ENCODE results near the gene PARD6B.
"Not testable (repeated sequence)": the region's sequence is repeated elsewhere in the genome, so short reads cannot be mapped to it uniquely, and the experiment has no call there.

The PARD6B gene

DNA sequence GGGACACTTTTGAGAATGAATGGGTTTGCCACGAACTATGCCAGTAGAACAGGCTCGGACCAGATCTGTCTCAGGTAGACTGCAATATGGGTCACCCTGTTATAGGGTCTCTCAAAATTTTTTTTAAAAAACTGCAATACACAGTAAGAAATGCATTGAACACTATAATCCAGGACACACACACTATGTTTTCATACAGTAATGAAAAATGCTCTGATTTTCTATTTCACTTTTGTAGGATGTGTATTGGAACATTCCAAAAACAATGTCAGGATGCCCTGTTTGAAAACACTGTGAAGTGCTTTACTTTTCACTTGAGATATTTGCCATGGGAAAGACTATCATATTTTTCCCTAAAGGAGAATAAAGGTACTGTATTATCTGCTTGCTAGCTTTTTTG is 25.1 kb downstream of the PARD6B start:
- no peaks in the 10 kb centered on the region for H3K36me3 ChIP-seq
- no peak overlapping the region for H3K4me3 ChIP-seq (ENCODE audit: low read depth, low read length)
- no peak for DNase-seq
- no peak overlapping the region for H3K27ac ChIP-seq
- H3K9me3 ChIP-seq (ENCODE audit: severe bottlenecking), result no peaks in the 10 kb centered on the region
- TF ChIP-seq, protein P1, sequence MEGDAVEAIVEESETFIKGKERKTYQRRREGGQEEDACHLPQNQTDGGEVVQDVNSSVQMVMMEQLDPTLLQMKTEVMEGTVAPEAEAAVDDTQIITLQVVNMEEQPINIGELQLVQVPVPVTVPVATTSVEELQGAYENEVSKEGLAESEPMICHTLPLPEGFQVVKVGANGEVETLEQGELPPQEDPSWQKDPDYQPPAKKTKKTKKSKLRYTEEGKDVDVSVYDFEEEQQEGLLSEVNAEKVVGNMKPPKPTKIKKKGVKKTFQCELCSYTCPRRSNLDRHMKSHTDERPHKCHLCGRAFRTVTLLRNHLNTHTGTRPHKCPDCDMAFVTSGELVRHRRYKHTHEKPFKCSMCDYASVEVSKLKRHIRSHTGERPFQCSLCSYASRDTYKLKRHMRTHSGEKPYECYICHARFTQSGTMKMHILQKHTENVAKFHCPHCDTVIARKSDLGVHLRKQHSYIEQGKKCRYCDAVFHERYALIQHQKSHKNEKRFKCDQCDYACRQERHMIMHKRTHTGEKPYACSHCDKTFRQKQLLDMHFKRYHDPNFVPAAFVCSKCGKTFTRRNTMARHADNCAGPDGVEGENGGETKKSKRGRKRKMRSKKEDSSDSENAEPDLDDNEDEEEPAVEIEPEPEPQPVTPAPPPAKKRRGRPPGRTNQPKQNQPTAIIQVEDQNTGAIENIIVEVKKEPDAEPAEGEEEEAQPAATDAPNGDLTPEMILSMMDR (IDR thresholded peaks at IDR 0.05; ENCODE audit: low read depth, low read length), result no peak
- H3K27me3 ChIP-seq (ENCODE audit: insufficient read depth, low read depth, severe bottlenecking), result no peaks in the 10 kb centered on the region

DNA sequence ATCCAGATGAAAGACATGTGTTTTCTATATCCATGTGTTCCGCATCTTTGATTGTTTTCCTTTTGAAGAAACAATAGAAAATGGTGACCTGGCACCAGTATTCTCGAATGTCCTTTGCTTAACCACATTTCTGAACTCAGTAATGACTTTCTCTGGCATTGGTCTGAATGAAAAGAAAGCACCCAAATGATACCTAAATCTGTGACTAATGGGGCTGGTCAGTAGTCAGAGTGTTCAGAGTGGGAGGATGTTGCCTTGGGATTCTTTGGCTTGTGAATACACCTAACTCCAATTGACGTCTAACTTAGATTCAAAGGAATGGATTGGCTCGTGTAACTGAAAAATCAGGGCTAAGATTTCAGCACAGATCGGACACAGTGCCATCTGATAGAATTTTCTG is 27.1 kb downstream of the PARD6B start:
- H3K9me3 ChIP-seq (ENCODE audit: severe bottlenecking), result no peaks in the 10 kb centered on the region
- no peaks in the 10 kb centered on the region for H3K36me3 ChIP-seq
- TF ChIP-seq, protein P1 (IDR thresholded peaks at IDR 0.05; ENCODE audit: low read depth, low read length), result no peak
- no peak overlapping the region for H3K4me3 ChIP-seq (ENCODE audit: low read depth, low read length)
- DNase-seq, result no peak
- no peaks in the 10 kb centered on the region for H3K27me3 ChIP-seq (ENCODE audit: insufficient read depth, low read depth, severe bottlenecking)
- H3K27ac ChIP-seq, result no peak overlapping the region

DNA sequence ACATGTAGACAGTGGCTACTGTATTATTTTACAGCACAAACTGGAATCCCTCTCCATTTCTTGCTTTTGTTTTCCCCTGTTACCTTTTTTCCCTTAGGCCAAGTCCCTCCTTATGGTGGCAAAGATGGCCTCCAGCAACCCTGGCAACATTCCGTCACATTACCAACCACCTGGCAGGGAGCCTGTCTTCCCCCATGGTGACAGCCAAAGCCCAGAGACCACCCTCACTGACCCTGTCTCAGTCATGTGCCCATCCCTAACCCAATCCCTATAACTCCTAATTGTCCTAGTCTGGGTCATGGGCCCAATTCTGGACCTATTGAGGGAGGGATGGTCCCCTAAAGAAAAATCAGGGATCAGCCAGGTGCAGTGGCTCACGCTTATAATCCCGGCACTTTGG is 27.6 kb downstream of the PARD6B start:
- DNase-seq, result no peak
- Histone ChIP-seq H3K36me3 (no peaks in the 10 kb centered on the region), H3K27ac (no peak overlapping the region), H3K27me3 (ENCODE audit: insufficient read depth, low read depth, severe bottlenecking) (no peaks in the 10 kb centered on the region), H3K9me3 (ENCODE audit: severe bottlenecking) (no peaks in the 10 kb centered on the region), H3K4me3 (ENCODE audit: low read depth, low read length) (no peak overlapping the region)
- TF ChIP-seq, protein P1 (IDR thresholded peaks at IDR 0.05; ENCODE audit: low read depth, low read length), result no peak

DNA sequence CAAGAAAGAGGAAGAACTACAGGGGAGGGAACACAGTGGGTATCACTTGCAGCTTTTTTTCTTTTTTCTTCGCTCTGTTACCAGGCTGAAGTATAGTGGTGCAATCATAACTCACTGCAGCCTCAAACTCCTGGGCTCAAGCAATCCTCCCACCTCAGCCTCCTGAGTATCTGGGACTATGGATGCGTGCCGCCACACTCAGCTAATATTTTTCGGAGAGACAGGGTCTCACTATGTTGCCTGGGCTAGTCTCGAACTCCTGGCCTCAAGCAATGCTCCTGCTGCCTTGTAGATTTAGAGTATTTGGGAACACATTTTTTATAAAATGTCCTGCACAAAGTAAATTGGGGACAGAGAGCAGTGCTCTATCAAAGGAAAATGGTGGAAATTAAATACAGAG is 28.3 kb downstream of the PARD6B start:
- no peak overlapping the region for H3K27ac ChIP-seq
- H3K9me3 ChIP-seq (ENCODE audit: severe bottlenecking), result no peaks in the 10 kb centered on the region
- DNase-seq, result no peak
- TF ChIP-seq, protein P1 (IDR thresholded peaks at IDR 0.05; ENCODE audit: low read depth, low read length), result no peak
- no peak overlapping the region for H3K4me3 ChIP-seq (ENCODE audit: low read depth, low read length)
- H3K27me3 ChIP-seq (ENCODE audit: insufficient read depth, low read depth, severe bottlenecking), result no peaks in the 10 kb centered on the region
- H3K36me3 ChIP-seq, result no peaks in the 10 kb centered on the region

DNA sequence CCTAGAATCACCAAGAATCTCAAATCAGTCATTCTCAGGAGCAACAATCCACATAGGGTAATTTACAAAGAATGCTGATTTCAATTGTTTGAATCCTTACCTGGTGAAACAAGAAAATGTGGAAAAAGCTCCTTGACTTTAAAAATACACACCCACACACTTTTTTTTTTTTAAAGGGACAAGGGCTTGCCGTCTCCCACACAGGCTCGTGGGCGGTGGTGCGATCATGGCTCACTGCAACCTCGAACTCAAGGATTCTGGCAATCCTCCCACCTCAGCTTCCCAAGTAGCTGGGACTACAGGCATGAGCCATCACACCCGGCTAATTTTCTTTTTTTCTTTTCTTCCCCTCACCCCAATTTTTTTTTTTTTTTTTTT is 30.7 kb downstream of the PARD6B start:
- TF ChIP-seq, protein P1 (IDR thresholded peaks at IDR 0.05; ENCODE audit: low read depth, low read length), result no peak
- Histone ChIP-seq H3K9me3 (ENCODE audit: severe bottlenecking) (no peaks in the 10 kb centered on the region), H3K36me3 (no peaks in the 10 kb centered on the region), H3K4me3 (ENCODE audit: low read depth, low read length) (no peak overlapping the region), H3K27ac (no peak overlapping the region), H3K27me3 (ENCODE audit: insufficient read depth, low read depth, severe bottlenecking) (no peaks in the 10 kb centered on the region)
- no peak for DNase-seq

DNA sequence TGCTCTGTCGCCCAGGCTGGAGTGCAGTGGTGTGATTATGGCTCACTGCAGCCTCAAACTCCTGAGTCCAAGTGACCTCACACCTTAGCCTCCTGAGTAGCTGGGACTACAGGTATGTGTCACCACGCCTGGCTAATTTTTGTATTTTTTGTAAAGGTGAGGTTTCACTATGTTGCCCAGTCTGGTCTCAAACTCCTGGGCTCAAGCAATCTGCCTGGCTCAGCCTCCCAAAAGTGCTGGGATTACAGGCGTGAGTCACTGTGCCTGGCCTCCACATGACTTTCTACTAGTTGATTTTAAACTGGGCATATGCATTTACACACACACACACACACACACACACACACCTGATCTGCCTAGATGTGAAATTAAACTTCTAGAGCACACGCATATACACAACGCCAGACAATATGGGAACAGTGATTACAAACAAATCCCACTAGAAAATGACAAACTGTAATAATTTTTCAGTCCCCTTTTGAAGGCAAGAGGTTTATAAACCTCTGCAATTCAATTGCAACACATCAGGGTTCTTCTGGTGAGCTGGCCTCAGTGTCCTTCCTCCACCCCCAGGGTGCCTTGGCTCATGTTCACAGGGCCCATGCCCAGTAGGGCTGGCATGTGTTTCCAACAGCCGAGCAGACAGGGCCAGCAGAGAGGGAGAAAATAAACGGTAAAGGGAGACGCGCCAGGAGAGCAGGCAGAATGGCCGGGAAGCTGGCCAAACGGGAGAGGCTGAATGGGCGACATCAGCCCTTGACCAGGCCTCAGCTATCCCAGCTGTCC is 31.2 kb downstream of the PARD6B start:
- H3K4me3 ChIP-seq (ENCODE audit: low read depth, low read length), result no peak overlapping the region
- no peaks in the 10 kb centered on the region for H3K27me3 ChIP-seq (ENCODE audit: insufficient read depth, low read depth, severe bottlenecking)
- no peaks in the 10 kb centered on the region for H3K36me3 ChIP-seq
- DNase-seq, result no peak
- H3K27ac ChIP-seq, result no peak overlapping the region
- TF ChIP-seq, protein P1 (IDR thresholded peaks at IDR 0.05; ENCODE audit: low read depth, low read length), result no peak
- no peaks in the 10 kb centered on the region for H3K9me3 ChIP-seq (ENCODE audit: severe bottlenecking)

DNA sequence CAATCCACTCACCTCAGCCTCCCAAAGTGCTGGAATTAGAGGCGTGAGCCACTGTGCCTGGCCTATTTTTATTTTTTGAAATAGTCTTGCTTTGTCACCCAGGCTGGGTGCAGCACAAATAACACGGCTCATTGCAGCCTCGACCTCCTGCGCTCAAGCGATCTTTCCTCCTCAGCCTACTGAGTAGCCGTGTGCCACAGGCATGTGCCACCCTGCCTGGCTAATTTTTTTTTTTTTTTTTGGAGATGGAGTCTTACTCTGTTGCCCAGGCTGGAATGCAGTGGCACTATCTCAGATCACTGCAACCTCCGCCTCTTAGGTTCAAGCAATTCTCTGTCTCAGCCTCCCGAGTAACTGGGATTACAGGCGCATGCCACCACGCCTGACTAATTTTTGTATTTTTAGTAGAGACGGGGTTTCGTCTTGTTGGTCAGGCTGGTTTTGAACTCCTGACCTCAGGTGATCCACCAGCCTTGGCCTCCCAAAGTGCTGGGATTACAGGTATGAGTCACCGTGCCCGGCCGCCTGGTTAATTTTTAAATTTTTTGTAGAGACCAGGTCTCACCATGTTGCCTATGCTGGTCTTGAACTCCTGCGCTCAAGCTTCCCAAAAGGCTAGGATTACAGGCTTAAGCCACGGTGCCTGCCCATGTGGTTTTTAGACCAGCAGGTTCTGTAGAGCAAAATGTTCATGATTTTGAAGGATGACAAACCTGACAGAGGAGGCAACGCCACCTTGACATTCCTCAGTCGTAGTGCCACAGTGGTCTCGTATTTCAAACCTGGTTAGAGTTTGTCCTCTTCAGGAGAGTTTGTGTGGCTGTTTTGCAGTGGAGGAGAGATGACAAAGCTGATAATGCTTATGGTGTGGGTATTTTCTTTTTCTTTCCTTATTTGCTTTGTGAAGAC is 32.4 kb downstream of the PARD6B start:
- not testable (repeated sequence) for H3K4me3 ChIP-seq (ENCODE audit: low read depth, low read length); DNase-seq; H3K27ac ChIP-seq; H3K9me3 ChIP-seq (ENCODE audit: severe bottlenecking); H3K27me3 ChIP-seq (ENCODE audit: insufficient read depth, low read depth, severe bottlenecking); H3K36me3 ChIP-seq

DNA sequence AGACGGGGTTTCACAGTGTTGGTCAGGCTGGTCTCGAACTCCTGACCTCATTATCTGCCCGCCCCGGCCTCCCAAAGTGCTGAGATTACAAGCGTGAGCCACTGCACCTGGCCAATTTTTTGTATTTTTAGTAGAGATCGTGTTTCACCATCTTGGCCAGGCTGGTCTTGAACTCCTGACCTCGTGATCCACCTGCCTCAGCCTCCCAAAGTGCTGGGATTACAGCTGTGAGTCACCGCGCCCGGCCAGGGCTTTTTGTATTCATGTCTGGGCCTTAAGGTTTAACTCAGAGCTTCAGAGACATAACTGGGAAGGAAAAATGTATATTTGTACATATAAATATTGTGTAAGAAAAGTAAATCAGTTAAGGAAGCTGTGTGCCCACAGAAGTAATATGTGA is 33.9 kb downstream of the PARD6B start:
- H3K36me3 ChIP-seq; H3K9me3 ChIP-seq (ENCODE audit: severe bottlenecking); H3K27ac ChIP-seq; DNase-seq; H3K4me3 ChIP-seq (ENCODE audit: low read depth, low read length); H3K27me3 ChIP-seq (ENCODE audit: insufficient read depth, low read depth, severe bottlenecking): not testable (repeated sequence)

Measured in WERI-Rb-1 (cell line).